GM12892 (cell line): ENCODE data around the gene MYPOP.

ENCODE experiments used
- POLR2A ChIP-seq: IDR thresholded peaks from 2 replicates; pipeline ENCODE4 v1.6.1; 2011; ENCODE audit warnings: low read depth, low read length, control low read depth
- POLR2AphosphoS5 ChIP-seq: IDR thresholded peaks from 2 replicates; pipeline ENCODE4 v1.6.1; 2011; ENCODE audit warnings: low read depth, low read length, control low read depth

DNA sequence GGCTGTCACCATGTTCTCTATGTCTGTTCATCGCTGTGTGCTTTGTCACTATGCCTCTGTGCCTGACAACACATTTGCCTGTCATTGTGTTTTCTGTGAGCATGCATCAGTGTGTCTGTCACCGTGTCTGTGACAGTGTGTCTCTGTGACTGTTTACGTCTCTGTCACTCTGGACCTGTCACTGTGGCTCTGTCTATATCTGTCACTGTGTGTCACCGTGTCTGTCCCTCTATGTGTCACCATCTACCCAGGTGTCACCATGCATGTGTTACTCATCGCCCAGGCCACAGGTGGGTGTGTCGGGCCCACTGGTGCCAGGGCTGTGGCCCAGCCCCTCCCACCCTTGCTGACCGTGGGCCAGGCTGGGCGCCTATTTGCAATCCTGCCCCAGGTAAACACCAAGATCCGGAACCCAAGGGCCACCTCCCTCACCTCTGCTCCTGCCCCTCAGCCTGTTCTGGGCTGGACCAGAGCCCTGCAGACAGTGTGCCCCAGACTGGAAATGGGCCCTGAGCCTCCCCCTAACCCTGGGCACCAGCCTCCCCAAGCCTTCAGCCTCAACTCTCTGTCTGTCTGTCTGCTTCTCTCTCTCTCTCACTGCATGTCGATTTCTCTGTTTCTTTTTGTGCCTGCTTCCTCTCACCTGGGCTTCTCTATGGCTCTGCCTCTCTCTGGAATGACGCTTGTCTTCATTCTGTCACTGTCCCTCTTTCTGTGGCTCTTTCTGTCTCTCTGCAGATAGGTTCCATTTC, 24.2 kb downstream of the MYPOP start:
- TF ChIP-seq POLR2A: no peak
- TF ChIP-seq POLR2AphosphoS5: no peak
